Measurements from ENCODE around the gene SPAG9. TPM values are rescaled to one million over a fixed set of nuclear protein-coding genes. Genes with fewer than 3 reads are reported as not detected.
A peak's percentile ranks its signal among the peaks of the same experiment; 100 is the strongest.

SPAG9 gene
- total RNA-seq, 2 experiments from 2014 or later = 48.0 to 88.2 TPM

DNA sequence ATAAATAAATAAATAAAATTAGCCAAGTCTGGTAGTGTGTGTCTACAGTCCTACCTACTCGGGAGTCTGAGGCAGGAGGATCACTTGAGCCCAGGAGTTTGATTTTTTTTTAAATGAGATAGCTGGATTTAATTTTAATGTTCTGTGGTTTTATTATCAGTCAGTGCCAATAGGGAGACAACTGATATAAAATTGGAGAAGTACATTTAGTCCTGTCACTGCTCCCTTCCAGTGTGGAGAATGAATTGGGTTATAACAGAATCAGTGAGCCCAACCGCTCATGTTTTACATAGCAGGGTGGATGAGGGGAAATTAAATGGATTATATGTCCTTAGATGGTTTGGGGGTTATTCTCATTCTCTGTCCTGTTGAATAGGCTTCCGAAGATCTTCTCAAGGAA, 38.9 kb upstream of the SPAG9 start:
- DNase-seq = no peak
- Mint-ChIP-seq H3K9me3 (ENCODE audit: low read depth) (no peaks in the 10 kb centered on the region), H3K27me3 (no peaks in the 10 kb centered on the region), H3K27ac (no peak overlapping the region), H3K36me3 (ENCODE audit: low read depth) (peaks cover 72% of the 10 kb centered on the region), H3K4me1 (peaks cover 10% of the 10 kb centered on the region), H3K4me3 (no peak overlapping the region)
- ChIA-PET CTCF (interaction anchor here (0.6 to 1.9 kb wide), 3 partner anchors 22 to 342 kb away, joined by 3 to 12 read pairs (median 3); no protein-coding TSS in a partner anchor), POLR2A (no interaction called here)
- no peak for ATAC-seq
- intact Hi-C loops (cut with DNase I, micrococcal nuclease) = loop anchor here in 1 of 2 experiments (10.0 kb wide), 1 partner anchor 615 kb away; the partner anchor contains the start of gene SPATA20

DNA sequence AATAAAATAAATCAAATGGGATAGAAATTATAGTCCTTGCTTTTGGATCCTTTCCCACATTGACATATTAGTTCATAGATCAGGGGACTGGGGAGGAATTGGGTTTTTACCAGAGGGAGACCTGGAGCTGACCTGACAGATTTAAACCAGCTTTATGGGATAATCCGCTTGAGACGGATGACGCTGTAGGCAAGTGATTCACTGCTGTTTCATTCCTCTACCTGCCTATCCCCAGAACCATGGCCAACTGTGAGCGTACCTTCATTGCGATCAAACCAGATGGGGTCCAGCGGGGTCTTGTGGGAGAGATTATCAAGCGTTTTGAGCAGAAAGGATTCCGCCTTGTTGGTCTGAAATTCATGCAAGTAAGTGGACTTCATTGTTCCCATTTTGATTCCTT, 34.7 kb upstream of the SPAG9 start:
- Mint-ChIP-seq H3K27me3 (no peaks in the 10 kb centered on the region), H3K4me1 (peaks cover 10% of the 10 kb centered on the region), H3K27ac (peak overlapping the region; percentile 19), H3K4me3 (peak overlapping the region; percentile 28), H3K9me3 (ENCODE audit: low read depth) (no peaks in the 10 kb centered on the region), H3K36me3 (ENCODE audit: low read depth) (peaks cover 42% of the 10 kb centered on the region)
- POLR2A ChIA-PET = interaction anchor here (0.7 to 3.8 kb wide), 2 partner anchors 10 to 288 kb away, joined by 3 to 23 read pairs; partner anchors contain the start of gene NME2
- ATAC-seq (no peak), DNase-seq (no peak)
- intact Hi-C loops (cut with DNase I, micrococcal nuclease) = loop anchor here in 1 of 2 experiments (10.0 kb wide), 1 partner anchor 611 kb away; the partner anchor contains the start of gene SPATA20
- CTCF ChIA-PET = interaction anchor here (0.7 to 1.4 kb wide), 4 partner anchors 9 to 155 kb away, joined by 3 to 5 read pairs (median 4); partner anchors contain the start of gene SPAG9

GRCh38 chr17:51154176-51154575, 33.5 kb upstream of the SPAG9 start:
- intact Hi-C loops (cut with DNase I, micrococcal nuclease) = loop anchor here in 1 of 2 experiments (5.0 to 10.0 kb wide), 2 partner anchors 372 to 609 kb away; partner anchors contain the start of gene SPATA20
- CTCF ChIA-PET = interaction anchor here (0.6 to 1.8 kb wide), 3 partner anchors 9 to 194 kb away, joined by 3 to 15 read pairs (median 4); no protein-coding TSS in a partner anchor
- POLR2A ChIA-PET = interaction anchor here (3.8 kb wide), 1 partner anchor 11 kb away, joined by 23 read pairs; the partner anchor contains the start of gene NME2

DNA sequence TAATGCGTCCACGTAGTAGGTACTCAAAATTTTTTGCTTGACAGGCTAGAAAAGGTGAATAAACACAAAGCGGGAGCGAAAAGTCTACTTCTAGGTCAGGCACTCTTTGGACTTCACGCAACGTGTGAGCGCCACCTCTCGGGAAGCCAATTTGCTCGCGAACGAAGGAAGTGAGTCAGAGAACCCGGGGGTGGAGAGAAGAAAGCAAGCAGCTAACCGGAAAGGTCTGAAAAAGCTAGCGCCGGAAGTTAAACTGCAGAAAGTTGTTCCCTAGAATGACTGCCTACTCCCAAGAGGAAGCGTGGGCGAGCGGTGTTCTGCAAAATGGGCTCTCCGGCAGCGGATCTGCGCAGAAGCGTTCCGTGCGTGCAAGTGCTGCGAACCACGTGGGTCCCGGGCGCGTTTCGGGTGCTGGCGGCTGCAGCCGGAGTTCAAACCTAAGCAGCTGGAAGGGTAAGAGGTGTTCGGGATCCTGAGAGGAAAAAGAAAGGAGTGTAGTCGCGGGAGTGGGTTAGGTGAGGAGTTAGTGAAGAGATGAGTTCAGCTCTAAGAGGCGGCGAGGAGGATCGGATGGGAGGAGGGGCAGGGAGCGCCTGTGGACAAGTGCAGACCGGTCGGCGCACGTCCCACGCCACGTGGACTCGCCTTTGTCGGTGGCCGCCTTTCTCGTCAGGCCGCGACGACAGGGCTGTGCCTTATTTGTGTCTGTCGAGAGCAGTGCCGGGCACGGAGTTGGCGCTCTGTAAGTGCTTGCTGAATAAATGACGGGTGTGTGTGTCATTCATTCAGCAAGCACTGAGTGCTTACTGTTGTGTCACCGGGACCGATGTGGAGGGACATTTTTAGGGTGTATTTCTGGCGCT, 32.8 kb upstream of the SPAG9 start, which contains the start of gene NME1:
Gene NME1 (plus strand): TSS at position 350 of the 863 bp plus-strand sequence. CDS start 2,096 bp downstream, outside the sequence.
- intact Hi-C loops (cut with DNase I, micrococcal nuclease) = loop anchor here (1.0 to 10.0 kb wide), 10 partner anchors 13 to 609 kb away; partner anchors contain the start of genes MBTD1 (in 2 of the 2), NME2 (in 2 of the 2), UTP18 (in 2 of the 2) and ANKRD40 (in 1 of the 2)
- POLR2A ChIA-PET = interaction anchor here (0.6 to 3.8 kb wide), 7 partner anchors 9 to 287 kb away, joined by 3 to 23 read pairs (median 4); partner anchors contain the start of genes NME2 and TOB1
- no peaks in the 10 kb centered on the region for H3K9me3 Mint-ChIP-seq (ENCODE audit: low read depth)
- CTCF ChIA-PET = interaction anchor here (0.6 to 1.8 kb wide), 29 partner anchors 9 to 1504 kb away, joined by 3 to 47 read pairs (median 4); partner anchors contain the start of genes NME2 and SPAG9
- peaks cover 8% of the 10 kb centered on the region for H3K4me1 Mint-ChIP-seq
- DNase-seq (peak; percentile 98), ATAC-seq (peak; percentile 93)
- peaks cover 28% of the 10 kb centered on the region for H3K36me3 Mint-ChIP-seq (ENCODE audit: low read depth)
- H3K27ac Mint-ChIP-seq = no peak within 1 kb of the TSS
- H3K27me3 Mint-ChIP-seq = no peaks in the 10 kb centered on the region
- H3K4me3 Mint-ChIP-seq = no peak within 1 kb of the TSS

More at GRCh38 chr17:51154176-51154575, 33.5 kb upstream of the SPAG9 start:
- Mint-ChIP-seq H3K9me3 (ENCODE audit: low read depth) (no peaks in the 10 kb centered on the region), H3K4me1 (peaks cover 10% of the 10 kb centered on the region), H3K4me3 (no peak overlapping the region), H3K36me3 (ENCODE audit: low read depth) (peaks cover 33% of the 10 kb centered on the region), H3K27me3 (no peaks in the 10 kb centered on the region), H3K27ac (no peak overlapping the region)
- ATAC-seq (no peak), DNase-seq (no peak)

- ATAC-seq = no peak
- intact Hi-C loops (cut with DNase I, micrococcal nuclease) = loop anchor here (1.0 to 10.0 kb wide), 10 partner anchors 14 to 608 kb away; partner anchors contain the start of genes MBTD1 (in 2 of the 2), NME2 (in 2 of the 2), UTP18 (in 2 of the 2) and ANKRD40 (in 1 of the 2)
- POLR2A ChIA-PET = interaction anchor here (0.7 to 3.8 kb wide), 5 partner anchors 10 to 286 kb away, joined by 3 to 23 read pairs (median 7); partner anchors contain the start of genes NME2 and TOB1
- no peak overlapping the region for H3K27ac Mint-ChIP-seq
- H3K4me3 Mint-ChIP-seq = no peak overlapping the region
- DNase-seq = no peak
- peaks cover 23% of the 10 kb centered on the region for H3K36me3 Mint-ChIP-seq (ENCODE audit: low read depth)
- H3K9me3 Mint-ChIP-seq (ENCODE audit: low read depth) = no peaks in the 10 kb centered on the region
- H3K27me3 Mint-ChIP-seq = no peaks in the 10 kb centered on the region
- CTCF ChIA-PET = interaction anchor here (0.7 to 1.8 kb wide), 20 partner anchors 10 to 389 kb away, joined by 3 to 47 read pairs (median 5); partner anchors contain the start of genes NME2 and SPAG9
- peaks cover 10% of the 10 kb centered on the region for H3K4me1 Mint-ChIP-seq
Observed at GRCh38 chr17:51152766-51153209, 32.1 kb upstream of the SPAG9 start.

DNA sequence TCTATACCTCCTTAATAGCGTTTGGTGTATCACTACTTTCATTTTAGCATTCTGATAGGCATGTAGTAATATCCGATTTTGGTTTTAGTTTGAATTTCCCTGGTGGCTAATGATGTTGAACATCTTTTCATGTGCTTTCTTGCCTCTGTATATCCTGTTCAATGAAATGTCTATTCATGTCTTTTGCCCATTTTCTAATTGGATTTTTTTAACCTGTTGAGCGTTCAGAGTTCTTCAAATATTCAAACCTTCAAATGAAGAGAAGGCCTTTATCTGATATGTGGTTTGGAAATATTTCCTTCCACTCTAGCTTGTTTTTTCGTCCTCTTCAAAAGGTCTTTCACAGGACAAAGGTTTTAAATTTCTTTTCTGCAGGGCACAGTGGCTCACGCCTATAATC, 30.3 kb upstream of the SPAG9 start:
- DNase-seq (no peak), ATAC-seq (no peak)
- H3K27ac Mint-ChIP-seq = no peak overlapping the region
- H3K4me3 Mint-ChIP-seq = no peak overlapping the region
- H3K27me3 Mint-ChIP-seq = no peaks in the 10 kb centered on the region
- CTCF ChIA-PET = interaction anchor here (1.1 kb wide), 1 partner anchor 150 kb away, joined by 3 read pairs; no protein-coding TSS in a partner anchor
- H3K4me1 Mint-ChIP-seq = peaks cover 20% of the 10 kb centered on the region
- intact Hi-C loops (cut with DNase I, micrococcal nuclease) = loop anchor here in 1 of 2 experiments (5.0 to 10.0 kb wide), 2 partner anchors 369 to 606 kb away; partner anchors contain the start of gene SPATA20
- peaks cover 7% of the 10 kb centered on the region for H3K36me3 Mint-ChIP-seq (ENCODE audit: low read depth)
- POLR2A ChIA-PET = no interaction called here
- no peaks in the 10 kb centered on the region for H3K9me3 Mint-ChIP-seq (ENCODE audit: low read depth)

- DNase-seq = no peak
- no peak for ATAC-seq
- CTCF ChIA-PET = interaction anchor here (1.7 kb wide), 1 partner anchor 149 kb away, joined by 4 read pairs; no protein-coding TSS in a partner anchor
- Mint-ChIP-seq H3K27me3 (no peaks in the 10 kb centered on the region), H3K4me1 (peaks cover 20% of the 10 kb centered on the region), H3K9me3 (ENCODE audit: low read depth) (no peaks in the 10 kb centered on the region), H3K36me3 (ENCODE audit: low read depth) (no peaks in the 10 kb centered on the region), H3K4me3 (no peak overlapping the region), H3K27ac (no peak overlapping the region)
- intact Hi-C loops (cut with DNase I, micrococcal nuclease) = no loop called here
- POLR2A ChIA-PET = no interaction called here
Observed at GRCh38 chr17:51149163-51149562, 28.5 kb upstream of the SPAG9 start.

GRCh38 chr17:51147650-51148049, 27.0 kb upstream of the SPAG9 start:
- no peaks in the 10 kb centered on the region for H3K9me3 Mint-ChIP-seq (ENCODE audit: low read depth)
- peaks cover 20% of the 10 kb centered on the region for H3K4me1 Mint-ChIP-seq
- CTCF ChIA-PET = interaction anchor here (0.5 to 1.7 kb wide), 6 partner anchors 143 to 183 kb away, joined by 3 to 4 read pairs (median 3); no protein-coding TSS in a partner anchor
- intact Hi-C loops (cut with DNase I, micrococcal nuclease) = loop anchor here in 1 of 2 experiments (1.0 kb wide), 1 partner anchor 26 kb away; no protein-coding TSS in a partner anchor
- no peak overlapping the region for H3K27ac Mint-ChIP-seq
- H3K27me3 Mint-ChIP-seq = no peaks in the 10 kb centered on the region
- H3K36me3 Mint-ChIP-seq (ENCODE audit: low read depth) = no peaks in the 10 kb centered on the region
- ATAC-seq (peak; percentile 38), DNase-seq (peak; percentile 25)
- no peak overlapping the region for H3K4me3 Mint-ChIP-seq
- POLR2A ChIA-PET = interaction anchor here (0.7 to 1.1 kb wide), 2 partner anchors 31 to 114 kb away, joined by 3 to 11 read pairs; no protein-coding TSS in a partner anchor

DNA sequence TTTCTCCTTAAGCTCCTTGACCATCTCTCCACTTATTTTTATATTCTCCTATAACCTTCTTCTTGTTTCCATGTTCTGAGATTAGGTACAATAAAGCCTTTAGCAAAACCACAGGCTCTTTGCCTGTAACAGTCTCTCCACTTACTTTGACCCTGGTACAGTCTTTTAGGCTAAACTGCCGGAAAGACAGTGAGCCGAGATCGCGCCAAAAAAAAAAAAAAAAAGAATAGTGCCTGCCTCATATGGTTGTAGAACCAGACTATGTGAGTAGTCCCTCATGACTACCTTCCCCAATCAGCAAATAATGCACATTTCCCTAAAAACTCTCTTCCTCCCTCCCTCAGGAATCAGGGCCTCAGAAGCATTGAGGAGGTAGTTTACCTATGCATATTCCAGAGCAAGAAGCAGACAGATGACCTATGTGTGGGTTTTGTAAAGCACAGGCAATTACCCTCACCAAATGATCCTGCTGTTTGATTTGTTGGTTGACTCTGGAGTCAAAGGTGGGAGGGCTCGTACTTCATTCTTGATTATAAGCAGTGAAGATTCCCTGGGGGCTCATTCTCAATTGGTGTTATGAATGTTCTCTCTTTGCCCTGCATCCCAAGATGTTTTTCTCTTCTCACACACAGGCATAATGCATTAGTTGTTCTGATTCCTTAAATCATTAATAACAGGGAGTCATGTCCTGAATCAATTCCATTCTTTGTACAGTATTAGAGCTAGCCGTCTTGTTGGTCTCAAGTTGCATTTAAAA, 23.8 kb upstream of the SPAG9 start:
- ATAC-seq (no peak), DNase-seq (no peak)
- Mint-ChIP-seq H3K27ac (no peak overlapping the region), H3K9me3 (ENCODE audit: low read depth) (no peaks in the 10 kb centered on the region), H3K4me1 (peaks cover 20% of the 10 kb centered on the region), H3K27me3 (no peaks in the 10 kb centered on the region), H3K4me3 (no peak overlapping the region), H3K36me3 (ENCODE audit: low read depth) (no peaks in the 10 kb centered on the region)
- intact Hi-C loops (cut with DNase I, micrococcal nuclease) = no loop called here
- ChIA-PET POLR2A (no interaction called here), CTCF (no interaction called here)

DNA sequence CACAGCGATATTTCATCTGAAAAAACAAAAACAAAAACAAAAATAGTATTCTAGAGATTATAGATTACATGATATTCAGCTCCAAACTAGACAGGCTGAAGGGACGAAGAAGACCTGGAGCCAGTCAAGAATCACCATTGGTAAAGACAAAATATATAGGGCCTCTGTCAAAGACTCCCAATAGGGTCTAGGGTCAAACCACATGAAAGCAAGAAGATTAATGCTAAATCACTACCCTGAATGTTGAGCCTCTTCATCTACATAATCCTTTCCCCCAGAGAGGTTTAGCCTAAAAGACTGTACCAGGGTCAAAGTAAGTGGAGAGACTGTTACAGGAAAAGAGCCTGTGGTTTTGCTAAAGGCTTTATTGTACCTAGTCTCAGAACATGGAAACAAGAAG, 21.9 kb upstream of the SPAG9 start:
- no peak overlapping the region for H3K4me3 Mint-ChIP-seq
- no peaks in the 10 kb centered on the region for H3K36me3 Mint-ChIP-seq (ENCODE audit: low read depth)
- no peak for DNase-seq
- H3K27me3 Mint-ChIP-seq = no peaks in the 10 kb centered on the region
- intact Hi-C loops (cut with DNase I, micrococcal nuclease) = no loop called here
- CTCF ChIA-PET = interaction anchor here (0.6 to 1.3 kb wide), 4 partner anchors 10 to 663 kb away, joined by 3 to 5 read pairs (median 4); partner anchors contain the start of genes NME1 and NME2
- peaks cover 15% of the 10 kb centered on the region for H3K4me1 Mint-ChIP-seq
- no peak for ATAC-seq
- no peak overlapping the region for H3K27ac Mint-ChIP-seq
- POLR2A ChIA-PET = no interaction called here
- no peaks in the 10 kb centered on the region for H3K9me3 Mint-ChIP-seq (ENCODE audit: low read depth)
